Subcutaneous abdominal adipose tissue (tissue), 5 donors: ENCODE results near the gene BABAM2.
A peak's percentile ranks its signal among the peaks of the same experiment; 100 is the strongest.

Experiments used
- H3K27ac ChIP-seq: one replicate; pipeline ENCODE4 v1.7.0; 2013; ENCODE audit warnings: low read depth, mild to moderate bottlenecking, inconsistent platforms, low read length, moderate library complexity
- H3K27me3 ChIP-seq, 5 donors: one replicate each; pipeline ENCODE4 v1.7.0; 2013; ENCODE audit warnings: low read length in 5 of 5, inconsistent platforms in 1 of 5; ENCODE audit not compliant: control insufficient read depth in 5 of 5, insufficient read depth in 4 of 5
- H3K36me3 ChIP-seq, 5 donors: one replicate each; pipeline ENCODE4 v1.7.0; 2013; ENCODE audit warnings: low read length in 5 of 5; ENCODE audit not compliant: control insufficient read depth in 5 of 5, insufficient read depth in 5 of 5
- H3K4me1 ChIP-seq, 5 donors: one replicate each; pipeline ENCODE4 v1.7.0; 2013; ENCODE audit warnings: low read length in 5 of 5, mild to moderate bottlenecking in 3 of 5, moderate library complexity in 1 of 5; ENCODE audit not compliant: control insufficient read depth in 5 of 5, insufficient read depth in 5 of 5
- H3K4me3 ChIP-seq, 5 donors: one replicate each; pipeline ENCODE4 v1.7.0; 2013; ENCODE audit warnings: low read length in 5 of 5, low read depth in 1 of 5
- H3K9ac ChIP-seq, 5 donors: one replicate each; pipeline ENCODE4 v1.7.0; 2013; ENCODE audit warnings: low read length in 5 of 5, mild to moderate bottlenecking in 4 of 5, moderate library complexity in 3 of 5
- H3K9me3 ChIP-seq, 5 donors: one replicate each; pipeline ENCODE4 v1.7.0; 2013; ENCODE audit warnings: low read length in 5 of 5; ENCODE audit not compliant: control insufficient read depth in 5 of 5
- donor health status: healthy.
- donor health status: healthy.
- donor health status: healthy.
- donor health status: healthy.
- donor health status: healthy.

Gene BABAM2

DNA sequence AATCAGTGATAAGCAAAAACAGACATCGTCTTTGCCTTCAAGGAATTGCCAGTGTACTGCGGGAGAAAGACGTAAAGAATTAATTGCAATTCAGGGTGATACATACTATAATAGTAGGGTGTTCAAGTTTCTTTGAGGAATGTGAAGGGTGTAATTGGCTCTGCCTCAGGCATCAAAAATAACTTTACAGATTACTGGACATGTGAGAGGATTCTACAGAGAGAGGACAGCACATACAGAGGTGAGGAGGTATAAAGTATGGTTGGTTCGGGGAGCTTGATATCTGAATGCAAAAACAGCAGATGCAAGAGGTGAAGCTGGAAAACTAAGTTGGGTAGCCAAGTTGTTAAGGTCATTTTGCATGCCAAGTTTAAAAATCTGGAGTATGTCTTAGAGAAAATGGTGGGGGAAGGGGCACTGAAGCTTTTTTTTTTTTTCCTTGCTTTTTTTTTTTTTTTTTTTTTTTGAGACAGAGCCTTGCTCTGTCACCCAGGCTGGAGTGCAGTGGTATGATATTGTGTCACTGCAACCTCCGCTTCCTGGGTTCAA, 274.6 kb downstream of the BABAM2 start:
- Histone ChIP-seq H3K9me3 (no peaks in the 10 kb centered on the region), H3K27me3 (no peaks in the 10 kb centered on the region), H3K4me3 (peak overlapping the region in 1 of 5 donors; percentile 15), H3K4me1 (peaks cover 9 to 54% (median 35%) of the 10 kb centered on the region in 5 donors), H3K27ac (peak overlapping the region; percentile 79), H3K36me3 (no peaks in the 10 kb centered on the region), H3K9ac (no peak overlapping the region)

GRCh38 chr2:28166956-28167355, 276.4 kb downstream of the BABAM2 start:
- Histone ChIP-seq H3K9ac (no peak overlapping the region), H3K36me3 (no peaks in the 10 kb centered on the region), H3K9me3 (no peaks in the 10 kb centered on the region), H3K27me3 (no peaks in the 10 kb centered on the region), H3K4me3 (no peak overlapping the region), H3K4me1 (peaks cover 4 to 36% (median 26%) of the 10 kb centered on the region in 5 donors), H3K27ac (no peak overlapping the region)

- H3K4me3 ChIP-seq, result no peak overlapping the region
- H3K27ac ChIP-seq, result no peak overlapping the region
- H3K9me3 ChIP-seq, result no peaks in the 10 kb centered on the region
- peaks cover 4 to 23% (median 18%) of the 10 kb centered on the region in 5 donors for H3K4me1 ChIP-seq
- H3K27me3 ChIP-seq, result no peaks in the 10 kb centered on the region
- H3K9ac ChIP-seq, result no peak overlapping the region
- no peaks in the 10 kb centered on the region for H3K36me3 ChIP-seq
Observed at GRCh38 chr2:28168376-28168775, 277.8 kb downstream of the BABAM2 start.

- no peak overlapping the region for H3K9ac ChIP-seq
- H3K4me1 ChIP-seq, result peaks cover 0 to 12% (median 8%) of the 10 kb centered on the region in 5 donors
- no peak overlapping the region for H3K4me3 ChIP-seq
- H3K9me3 ChIP-seq, result no peaks in the 10 kb centered on the region
- no peak overlapping the region for H3K27ac ChIP-seq
- no peaks in the 10 kb centered on the region for H3K27me3 ChIP-seq
- H3K36me3 ChIP-seq, result peaks cover 0 to under 1% (median 0%) of the 10 kb centered on the region in 5 donors
Observed at GRCh38 chr2:28169492-28169891, 279.0 kb downstream of the BABAM2 start.

- Histone ChIP-seq H3K4me3 (no peak overlapping the region), H3K36me3 (peaks cover 0 to 8% (median 2%) of the 10 kb centered on the region in 5 donors), H3K9me3 (peaks cover 0 to 6% (median 0%) of the 10 kb centered on the region in 5 donors), H3K27ac (no peak overlapping the region), H3K9ac (no peak overlapping the region), H3K4me1 (peaks cover 0 to 4% (median 0%) of the 10 kb centered on the region in 5 donors), H3K27me3 (no peaks in the 10 kb centered on the region)
Observed at GRCh38 chr2:28172114-28172898, 281.8 kb downstream of the BABAM2 start.

DNA sequence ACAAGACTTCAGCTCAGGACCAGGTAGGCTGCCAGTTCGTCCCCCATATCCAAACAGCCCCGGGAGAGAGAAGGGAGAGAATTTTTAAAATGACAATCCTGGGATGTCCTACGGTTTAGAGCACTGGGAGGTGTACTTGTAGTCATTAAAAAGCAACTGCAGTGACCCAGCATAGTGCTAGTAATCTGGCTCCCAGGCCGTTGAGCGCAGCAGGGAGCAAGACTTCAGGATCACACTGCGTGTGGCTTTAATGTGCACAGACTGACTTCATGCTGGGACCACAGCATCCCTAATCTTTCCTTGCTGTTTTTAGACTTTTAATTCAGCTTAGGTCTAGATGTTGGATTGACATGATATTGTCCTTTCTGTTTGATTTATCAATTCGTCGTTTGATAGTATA, 282.8 kb downstream of the BABAM2 start:
- Histone ChIP-seq H3K4me3 (no peak overlapping the region), H3K27ac (no peak overlapping the region), H3K36me3 (peaks cover 0 to 8% (median 2%) of the 10 kb centered on the region in 5 donors)

DNA sequence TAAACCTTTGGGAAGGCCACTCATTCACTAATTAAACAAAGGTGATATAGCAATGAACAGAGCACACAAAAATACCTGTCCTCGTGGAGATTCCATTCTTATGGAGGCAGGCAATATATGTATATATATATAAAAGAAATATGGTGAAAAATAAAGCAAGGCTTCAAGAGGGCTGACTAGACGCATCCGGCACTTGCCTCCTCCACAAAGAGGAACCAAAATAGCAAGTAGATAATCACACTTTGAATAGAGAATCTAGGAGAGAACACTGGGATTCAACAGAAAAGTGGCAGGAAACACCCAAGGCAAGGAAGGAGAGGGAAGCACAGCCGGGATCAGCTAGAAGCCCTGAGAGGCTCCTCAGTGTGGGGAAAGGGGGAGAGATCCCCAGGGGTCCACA, 283.7 kb downstream of the BABAM2 start:
- no peak overlapping the region for H3K27ac ChIP-seq
- H3K4me3 ChIP-seq, result no peak overlapping the region
- H3K9me3 ChIP-seq, result peaks cover 0 to 7% (median 0%) of the 10 kb centered on the region in 5 donors
- peaks cover 0 to 8% (median 2%) of the 10 kb centered on the region in 5 donors for H3K36me3 ChIP-seq
- no peaks in the 10 kb centered on the region for H3K27me3 ChIP-seq
- H3K4me1 ChIP-seq, result peaks cover 0 to 4% (median 0%) of the 10 kb centered on the region in 5 donors
- no peak overlapping the region for H3K9ac ChIP-seq

More for the DNA sequence above, 282.8 kb downstream of the BABAM2 start:
- Histone ChIP-seq H3K4me1 (peaks cover 0 to 4% (median 0%) of the 10 kb centered on the region in 5 donors), H3K27me3 (no peaks in the 10 kb centered on the region), H3K9me3 (peaks cover 0 to 7% (median 0%) of the 10 kb centered on the region in 5 donors), H3K9ac (no peak overlapping the region)

DNA sequence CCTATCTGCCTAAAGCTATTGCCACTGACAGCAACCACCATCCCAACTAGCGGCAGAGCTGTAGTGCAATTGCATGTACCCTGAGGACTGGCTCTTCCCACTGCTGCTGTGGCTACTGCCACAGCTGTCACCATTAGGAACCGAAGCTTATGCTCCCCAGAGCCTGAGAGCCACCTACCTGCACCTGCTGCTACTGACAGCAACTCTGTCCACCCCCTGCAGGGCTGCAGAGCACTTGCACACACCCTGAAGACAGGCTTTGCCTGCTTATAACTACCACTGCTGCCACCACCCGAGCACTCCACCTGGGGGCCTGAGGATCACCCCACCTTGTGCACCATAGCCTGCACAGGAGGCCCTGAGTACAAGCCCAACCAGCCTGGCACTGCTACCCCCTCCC, 284.5 kb downstream of the BABAM2 start:
- Histone ChIP-seq H3K9ac (no peak overlapping the region), H3K4me1 (peaks cover 0 to 4% (median 0%) of the 10 kb centered on the region in 5 donors), H3K27me3 (no peaks in the 10 kb centered on the region), H3K36me3 (peaks cover 0 to 8% (median 2%) of the 10 kb centered on the region in 5 donors), H3K27ac (no peak overlapping the region), H3K4me3 (no peak overlapping the region), H3K9me3 (peaks cover 0 to 7% (median 0%) of the 10 kb centered on the region in 5 donors)

- no peak overlapping the region for H3K4me3 ChIP-seq
- H3K27me3 ChIP-seq, result no peaks in the 10 kb centered on the region
- H3K9ac ChIP-seq, result no peak overlapping the region
- H3K36me3 ChIP-seq, result peaks cover 0 to 8% (median 2%) of the 10 kb centered on the region in 5 donors
- H3K4me1 ChIP-seq, result no peaks in the 10 kb centered on the region
- H3K27ac ChIP-seq, result no peak overlapping the region
- H3K9me3 ChIP-seq, result peaks cover 0 to 7% (median 0%) of the 10 kb centered on the region in 5 donors
Observed at GRCh38 chr2:28178946-28179345, 288.4 kb downstream of the BABAM2 start.

DNA sequence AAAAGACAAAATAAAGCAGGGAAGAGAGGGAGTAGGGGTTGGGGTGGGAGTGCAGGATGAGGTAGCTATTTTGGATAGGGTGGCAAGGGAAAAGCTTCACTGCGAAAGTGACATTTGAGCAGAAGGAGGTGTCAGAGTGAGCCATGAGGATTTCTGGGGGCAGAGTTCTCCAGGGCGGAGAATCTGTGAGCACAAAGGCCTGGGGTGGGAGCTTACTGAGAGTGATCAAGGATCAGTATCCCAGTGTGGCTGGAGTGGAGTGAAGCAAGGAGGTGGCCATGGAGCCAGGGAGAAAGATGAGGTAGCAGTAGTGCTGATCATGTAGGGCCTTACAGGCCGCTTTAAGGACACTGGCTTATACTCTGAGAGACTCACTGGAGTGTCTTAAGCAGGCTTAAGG, 291.3 kb downstream of the BABAM2 start:
- no peak overlapping the region for H3K27ac ChIP-seq
- H3K9me3 ChIP-seq, result peaks cover 0 to 6% (median 0%) of the 10 kb centered on the region in 5 donors
- H3K4me3 ChIP-seq, result no peak overlapping the region
- H3K9ac ChIP-seq, result no peak overlapping the region
- H3K4me1 ChIP-seq, result no peaks in the 10 kb centered on the region
- H3K36me3 ChIP-seq, result no peaks in the 10 kb centered on the region
- H3K27me3 ChIP-seq, result no peaks in the 10 kb centered on the region
